Dermis microvascular lymphatic vessel endothelial cell (primary cell): ENCODE results near the gene MGMT. TPM values are rescaled to one million over a fixed set of nuclear protein-coding genes. Genes with fewer than 3 reads are reported as not detected.

Experiments
- DNase-seq, 2 donors: peaks; one replicate each; pipeline versions ENCODE4 v3.0.0 to v3.0.0-alpha.2; 2010; ENCODE audit warnings: low read depth in 2 of 2
- total RNA-seq: library from RNA; depleted of rRNA; stranded (reverse); fragments of >200 nt; gene quantifications from 2 replicates; pipeline ENCODE4 v1.2.1, GENCODE V29; 2014

MGMT gene
- total RNA-seq, 1 donor from 2014 or later = 9.6 TPM

- no peak for DNase-seq
Measured at GRCh38 chr10:129583831-129584230, 116.8 kb downstream of the MGMT start.

DNA sequence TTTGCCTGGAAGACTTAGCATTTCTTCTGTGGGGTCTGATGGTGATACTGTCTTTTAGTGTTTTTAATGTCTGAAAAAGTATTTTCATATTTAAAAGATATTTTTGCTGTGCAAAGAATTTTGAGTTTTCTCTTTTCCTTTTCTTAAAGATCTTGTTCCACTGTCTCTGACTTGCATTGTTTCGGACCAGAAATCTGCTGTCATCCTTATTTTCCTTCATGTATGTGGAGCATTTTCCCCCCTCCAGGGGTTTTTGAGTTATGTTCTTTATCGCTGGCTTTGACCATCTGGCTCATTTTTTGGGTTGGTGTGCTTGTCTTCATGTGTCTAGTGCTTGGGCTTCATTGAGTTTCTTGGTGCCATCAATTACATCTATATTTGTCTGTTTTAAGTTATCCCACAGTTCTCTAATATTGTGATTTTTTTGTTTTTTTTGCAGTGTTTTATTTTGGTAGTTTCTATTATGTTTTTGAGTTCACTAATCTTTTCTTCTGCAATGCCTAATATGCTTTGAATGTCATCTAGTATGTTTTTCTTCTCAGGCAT, 119.9 kb downstream of the MGMT start:
- no peak for DNase-seq

DNA sequence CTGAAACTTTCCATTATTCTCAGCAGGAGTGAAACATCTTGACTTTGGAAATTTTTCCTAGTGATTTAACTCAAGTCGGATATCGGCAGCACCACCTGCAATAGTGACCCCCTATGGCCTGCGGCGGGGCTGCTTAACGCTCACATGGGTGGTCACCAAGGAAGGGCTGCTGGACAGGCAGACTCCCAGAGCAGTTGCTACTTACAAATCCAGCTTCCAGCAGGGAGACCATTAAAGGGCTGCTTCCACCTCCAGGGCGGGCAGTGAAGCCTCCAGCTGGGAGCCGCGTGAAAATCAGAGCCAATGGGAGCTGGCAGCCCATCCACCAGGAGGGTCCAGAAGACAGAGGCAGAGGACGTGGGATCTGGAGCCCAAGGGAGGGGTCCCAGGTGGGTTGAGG, 122.5 kb downstream of the MGMT start:
- DNase-seq = no peak

DNA sequence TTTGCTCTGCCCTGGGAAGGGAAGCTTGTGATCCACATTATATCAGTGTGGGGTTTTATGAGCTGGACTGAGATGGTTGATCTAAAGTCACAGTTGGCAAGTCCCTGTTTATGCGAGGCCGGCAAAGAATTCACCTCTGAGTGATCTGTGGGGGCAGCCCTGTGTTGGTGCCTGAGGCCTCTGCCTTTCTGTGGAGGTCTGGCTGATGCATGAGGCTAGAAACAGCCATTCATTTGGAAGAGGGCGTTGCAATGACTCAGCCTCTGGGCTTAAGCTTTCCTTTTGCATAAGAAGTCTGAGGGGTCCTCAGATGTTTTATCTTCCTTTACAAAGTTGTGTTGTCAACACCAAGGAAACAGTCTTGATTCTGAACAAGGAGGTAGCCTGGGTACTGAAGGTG, 126.9 kb downstream of the MGMT start:
- no peak for DNase-seq

DNA sequence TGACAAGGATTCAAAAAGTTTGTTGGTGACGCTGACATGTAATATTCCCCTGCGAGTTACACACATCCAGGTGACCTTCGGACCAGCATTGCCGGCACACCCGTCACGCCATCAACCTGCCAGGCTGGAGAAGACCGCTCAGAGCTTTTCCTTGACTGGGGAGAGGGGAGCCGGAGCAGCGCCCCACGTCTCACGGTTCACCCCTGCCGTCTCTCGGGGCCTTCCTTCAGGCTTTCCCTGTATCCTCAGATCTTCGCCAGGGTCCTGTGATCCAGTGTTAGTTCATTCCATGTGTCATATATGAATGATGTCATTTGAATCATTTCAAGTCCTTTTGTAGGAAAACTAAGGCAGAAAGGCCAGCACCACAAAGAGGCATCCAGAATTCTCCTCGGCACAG, 127.8 kb downstream of the MGMT start:
- DNase-seq = no peak

- DNase-seq = no peak
Measured at GRCh38 chr10:129598413-129598812, 131.4 kb downstream of the MGMT start.

DNA sequence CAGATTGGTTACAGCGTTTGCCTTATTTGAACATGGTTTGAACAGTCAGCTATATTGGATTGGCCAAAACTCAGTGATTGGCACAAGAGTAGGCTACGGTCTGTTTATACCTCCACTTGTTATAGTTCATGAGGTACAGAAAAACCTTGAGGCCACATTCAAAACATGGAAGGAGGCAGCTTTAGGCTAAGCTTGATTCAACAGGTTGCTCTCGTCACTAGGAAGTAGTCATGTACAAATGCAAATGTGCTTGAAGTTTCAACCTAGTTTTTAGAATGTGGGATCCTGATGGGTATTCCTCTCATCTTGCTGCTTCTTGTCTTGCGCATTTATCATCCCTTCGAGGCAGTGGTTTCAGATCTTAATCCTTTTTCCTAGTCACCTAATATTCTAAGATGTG, 132.1 kb downstream of the MGMT start:
- DNase-seq = no peak

GRCh38 chr10:129601737-129602136, 134.7 kb downstream of the MGMT start:
- no peak for DNase-seq

- DNase-seq = no peak
Measured at GRCh38 chr10:129602938-129603535, 136.0 kb downstream of the MGMT start.

GRCh38 chr10:129604333-129605032, 137.4 kb downstream of the MGMT start:
- DNase-seq = no peak

DNA sequence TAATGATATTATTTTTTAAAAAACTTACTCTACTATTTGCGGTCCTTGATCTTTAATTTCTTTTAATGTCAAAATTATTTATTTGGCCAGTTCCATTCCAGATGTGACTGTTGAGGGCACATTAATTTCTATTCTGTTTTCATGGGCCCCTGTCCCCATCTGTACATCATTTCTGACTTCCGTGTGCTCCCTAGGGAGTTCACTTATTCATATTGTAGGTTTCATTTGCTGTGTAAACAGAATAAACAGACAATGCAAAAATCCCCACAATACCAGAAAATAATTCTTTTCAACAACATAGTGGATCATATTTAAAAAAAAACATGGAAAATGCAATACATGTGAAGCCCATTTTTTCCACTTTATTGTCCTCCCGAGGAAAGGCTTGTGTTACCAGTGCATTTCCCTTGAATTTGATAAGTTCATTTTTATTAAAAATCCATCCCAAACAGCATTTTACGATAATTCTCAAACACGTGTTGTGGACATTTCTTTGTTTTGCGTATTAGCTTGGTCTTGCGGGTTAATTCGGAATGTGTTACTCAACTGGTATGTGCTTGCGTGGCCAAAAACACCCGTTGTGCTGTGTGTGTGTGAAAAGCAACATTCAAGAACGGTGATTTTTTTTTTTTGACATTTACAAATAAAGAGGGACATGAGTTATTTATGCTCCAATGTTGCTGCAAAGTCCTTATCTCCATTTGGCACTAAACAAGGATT, 138.4 kb downstream of the MGMT start:
- peak in 1 of 2 donors; percentile 5 for DNase-seq

- DNase-seq = peak in 1 of 2 donors; percentile 36
Measured at GRCh38 chr10:129605986-129606518, 139.0 kb downstream of the MGMT start.

GRCh38 chr10:129607607-129608109, 140.6 kb downstream of the MGMT start:
- DNase-seq = no peak

DNA sequence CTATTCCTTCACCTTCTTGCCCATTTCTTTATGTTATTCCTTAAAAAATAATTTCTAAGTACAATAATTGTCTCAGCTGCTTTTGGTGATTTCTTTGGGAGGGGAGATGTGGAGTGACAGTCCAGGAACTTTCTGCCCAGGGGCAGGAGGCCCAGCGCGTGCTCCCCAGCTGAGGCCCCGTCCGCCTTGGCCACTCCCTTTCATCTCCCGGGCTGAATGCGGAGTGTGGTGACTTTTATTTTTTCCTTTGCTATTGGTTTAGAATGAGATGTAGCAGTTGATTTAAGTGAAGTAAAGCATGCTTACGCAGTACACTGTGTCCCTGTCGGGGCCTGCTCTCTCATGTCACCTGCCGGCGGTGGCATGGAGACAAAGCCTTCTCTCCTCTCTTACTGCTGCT, 141.6 kb downstream of the MGMT start:
- DNase-seq = no peak

DNA sequence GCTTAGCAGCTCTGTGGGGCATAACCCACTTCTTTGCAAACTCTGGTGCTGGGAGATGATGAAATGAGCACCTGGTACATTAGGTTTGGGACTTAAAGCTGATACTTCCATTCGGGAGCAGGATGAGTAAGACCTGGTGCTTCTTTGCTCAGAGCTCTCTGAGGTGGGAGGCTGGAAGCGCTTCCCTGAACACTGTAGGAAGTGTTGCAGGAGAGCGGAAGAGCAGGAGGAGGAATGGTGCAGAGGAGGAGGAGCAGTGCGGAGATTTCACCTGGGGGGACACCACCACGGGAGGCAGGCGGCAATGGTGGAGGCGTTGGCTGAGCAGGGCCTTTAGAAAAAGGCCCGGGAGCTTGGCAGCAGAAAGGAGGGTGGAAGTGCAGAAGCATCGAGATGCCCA, 142.5 kb downstream of the MGMT start:
- DNase-seq = no peak

DNA sequence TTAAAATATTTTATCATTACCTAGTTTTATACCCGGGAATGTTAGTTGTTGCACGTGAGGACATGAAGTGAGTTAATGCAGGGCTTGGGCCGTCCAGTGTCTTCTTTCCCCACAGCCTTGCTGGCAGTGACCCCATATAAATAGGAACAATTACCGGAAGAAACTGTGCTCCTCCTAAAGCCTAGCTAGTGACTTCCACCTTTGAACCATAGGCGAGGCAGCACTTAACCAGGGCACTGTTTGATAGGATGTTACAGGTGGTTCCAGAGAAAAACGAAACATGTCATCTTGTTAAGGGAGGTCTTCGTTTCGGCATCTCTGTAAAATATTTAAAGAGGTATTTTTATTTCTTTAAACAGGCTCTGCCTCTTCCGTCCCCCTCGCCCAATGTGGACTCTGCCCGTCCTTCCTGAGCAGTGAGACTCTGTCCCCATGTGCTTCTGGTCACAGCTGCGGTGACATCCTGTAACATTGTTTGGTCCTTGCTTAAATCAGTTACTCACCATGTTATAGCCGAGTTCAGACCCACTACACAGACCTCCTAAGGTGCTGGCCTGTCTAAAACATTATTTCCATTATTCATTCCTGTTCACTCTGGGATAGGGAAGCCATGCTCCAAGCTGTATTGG, 145.6 kb downstream of the MGMT start:
- DNase-seq = no peak

GRCh38 chr10:129613377-129613980, 146.4 kb downstream of the MGMT start:
- DNase-seq = no peak

DNA sequence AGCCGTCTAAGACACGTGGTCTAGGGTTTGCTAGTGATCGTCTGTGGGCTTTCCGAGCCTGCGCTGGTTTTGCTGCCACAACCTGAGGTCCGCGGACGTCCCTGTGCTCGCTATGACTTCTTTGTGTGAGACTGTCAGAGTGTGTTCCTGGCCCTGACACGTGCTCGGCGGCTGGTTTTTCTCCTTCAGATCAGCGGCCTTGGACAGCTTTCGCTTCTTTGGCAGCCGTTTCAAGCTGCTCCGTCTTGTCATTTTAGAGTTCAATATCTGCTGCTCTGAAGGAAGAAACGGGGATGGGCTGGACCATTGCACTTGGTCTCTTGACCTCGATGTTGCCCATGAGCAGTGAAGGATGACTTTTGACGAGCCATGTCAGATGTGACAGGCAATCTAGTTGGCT, 147.3 kb downstream of the MGMT start:
- DNase-seq = no peak

GRCh38 chr10:129615381-129615780, 148.3 kb downstream of the MGMT start:
- no peak for DNase-seq

DNA sequence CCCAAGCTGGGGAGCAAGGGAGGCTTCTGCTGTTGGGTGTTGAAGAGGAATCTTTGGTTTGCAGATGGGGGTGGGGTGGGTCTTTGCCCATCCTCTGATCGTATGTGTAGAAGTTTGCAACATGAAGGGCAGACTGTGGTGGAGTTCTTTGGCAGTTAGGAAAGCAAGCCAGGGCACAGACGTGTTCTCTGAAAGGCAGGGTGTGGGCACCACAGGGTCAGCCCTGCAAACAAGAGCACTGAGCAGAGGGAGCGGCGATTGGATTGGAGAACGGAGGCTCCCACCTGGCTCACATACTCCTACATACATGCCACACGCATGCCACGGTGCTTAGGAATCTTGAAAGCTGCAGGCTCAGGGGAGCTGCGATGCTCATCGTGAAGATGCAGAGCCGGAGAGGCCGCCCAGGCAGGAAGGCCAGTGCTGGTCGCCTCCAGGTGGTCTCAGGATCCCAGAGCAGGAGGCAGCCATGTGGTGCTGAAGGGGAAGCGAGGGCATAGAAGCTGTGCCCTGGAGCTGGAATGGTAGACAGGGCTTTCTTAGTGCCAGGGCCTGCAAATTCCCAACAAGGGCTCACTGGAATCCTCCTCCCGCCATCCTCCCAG, 149.0 kb downstream of the MGMT start:
- no peak for DNase-seq

GRCh38 chr10:129617768-129618167, 150.7 kb downstream of the MGMT start:
- no peak for DNase-seq
